GM12865 (cell line): Measurements from ENCODE around the gene VAPA.

Experiments used
- DNase-seq: peaks from one replicate; pipeline ENCODE4 v3.0.0; 2010; ENCODE audit warnings: low read depth
- H3K4me3 ChIP-seq: 2 replicates; pipeline ENCODE4 v1.5.1; 2011; ENCODE audit warnings: mild to moderate bottlenecking, low read depth, low read length, control low read depth
- CTCF ChIP-seq: IDR thresholded peaks from 2 replicates; pipeline ENCODE4 v1.5.1; 2011; ENCODE audit warnings: low read length, control low read depth, low read depth, inconsistent platforms; ENCODE audit not compliant: insufficient read depth; ENCODE audit errors: missing control alignments

VAPA gene, protein sequence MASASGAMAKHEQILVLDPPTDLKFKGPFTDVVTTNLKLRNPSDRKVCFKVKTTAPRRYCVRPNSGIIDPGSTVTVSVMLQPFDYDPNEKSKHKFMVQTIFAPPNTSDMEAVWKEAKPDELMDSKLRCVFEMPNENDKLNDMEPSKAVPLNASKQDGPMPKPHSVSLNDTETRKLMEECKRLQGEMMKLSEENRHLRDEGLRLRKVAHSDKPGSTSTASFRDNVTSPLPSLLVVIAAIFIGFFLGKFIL

GRCh38 chr18:9913526-9914333 lies at the start of gene VAPA:
Gene VAPA (plus strand): TSS chr18:9914016. CDS start chr18:9914257, 241 bp downstream.
- peak; percentile 98 for DNase-seq
- no peak for TF ChIP-seq CTCF
- peak within 1 kb of the TSS; percentile 88 for H3K4me3 ChIP-seq

- no peak for TF ChIP-seq CTCF
- DNase-seq: no peak
- no peak overlapping the region for H3K4me3 ChIP-seq
These were observed 47.9 kb upstream of the VAPA start for GRCh38 chr18:9865764-9866490.

- no peak overlapping the region for H3K4me3 ChIP-seq
- TF ChIP-seq CTCF: no peak
- DNase-seq: no peak
These were observed 47.2 kb upstream of the VAPA start for GRCh38 chr18:9866627-9867026.

DNA sequence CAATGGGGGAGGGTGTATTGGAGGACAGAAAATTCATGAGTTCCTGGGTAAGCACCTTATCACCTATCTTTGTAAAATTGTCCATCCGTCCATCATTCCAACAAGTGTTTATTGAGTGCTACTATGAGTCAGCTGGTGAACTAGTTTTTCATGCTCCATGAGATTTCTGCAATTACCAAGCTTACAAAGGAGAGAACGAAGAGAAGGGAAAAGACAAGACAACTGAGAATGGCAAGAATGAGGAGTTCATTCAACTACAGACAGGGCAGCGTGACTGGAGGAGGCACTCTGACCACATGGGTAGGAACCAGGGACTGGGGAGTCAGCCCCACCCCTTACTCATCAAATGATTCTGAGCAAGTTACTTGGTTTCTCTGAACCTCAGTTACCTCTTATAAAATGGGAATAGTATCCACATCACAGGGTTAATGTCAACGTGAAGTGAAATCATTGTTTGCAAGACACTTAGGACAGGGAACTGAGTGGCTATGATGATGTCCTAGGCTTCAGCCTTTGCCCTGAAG lies 46.7 kb upstream of the VAPA start:
- TF ChIP-seq CTCF: no peak
- no peak overlapping the region for H3K4me3 ChIP-seq
- no peak for DNase-seq

GRCh38 chr18:9868857-9869714 lies 44.7 kb upstream of the VAPA start:
- no peak for DNase-seq

More at GRCh38 chr18:9868857-9869714, 44.7 kb upstream of the VAPA start:
- no peak overlapping the region for H3K4me3 ChIP-seq
- TF ChIP-seq CTCF: no peak
